HepG2 (cell line): ENCODE data around the gene ESYT2. TPM values are rescaled to one million over a fixed set of nuclear protein-coding genes. Genes with fewer than 3 reads are reported as not detected.

Source experiments
- ATF7 ChIP-seq, 2 experiments: fragments of 450-650 bp in 1 of 2; sonication (generic) in 1 of 2; formaldehyde crosslinking in 1 of 2; IDR thresholded peaks; 2 replicates each; pipeline versions ENCODE4 v1.4.0 to v1.6.1; 2016 to 2020; ENCODE audit warnings: antibody characterized with exemption in 1 of 2, mild to moderate bottlenecking in 1 of 2, missing genetic modification reagents in 1 of 2
- BORCS8-MEF2B ChIP-seq: sonication (generic); formaldehyde crosslinking; IDR thresholded peaks from 2 replicates; pipeline ENCODE4 v1.8.0; 2022; ENCODE audit warnings: mild to moderate bottlenecking, missing genetic modification reagents
- CREM ChIP-seq, 2 experiments: sonication (generic) in 1 of 2; formaldehyde crosslinking in 1 of 2; IDR thresholded peaks; 2 replicates each; pipeline versions ENCODE4 v1.4.0 to v1.6.1; 2016 to 2020; ENCODE audit warnings: antibody characterized with exemption in 1 of 2, mild to moderate bottlenecking in 1 of 2, missing genetic modification reagents in 1 of 2
- HOXA9 ChIP-seq: sonication (generic); formaldehyde crosslinking; IDR thresholded peaks from 2 replicates; pipeline ENCODE4 v1.8.1; 2022; ENCODE audit warnings: missing genetic modification reagents, mild to moderate bottlenecking, moderate library complexity, borderline replicate concordance
- KAT2B ChIP-seq: fragments of 150-350 bp; IDR thresholded peaks from 2 replicates; pipeline ENCODE4 v1.6.1; 2014; ENCODE audit warnings: low read depth, low read length, borderline replicate concordance
- KDM1A ChIP-seq: IDR thresholded peaks from 2 replicates; pipeline ENCODE4 v1.6.1; 2016; ENCODE audit warnings: missing compliant biosample characterization
- KMT2A ChIP-seq: sonication (generic); formaldehyde crosslinking; IDR thresholded peaks from 2 replicates; pipeline ENCODE4 v1.4.0; 2020; ENCODE audit warnings: missing genetic modification reagents
- MAFF ChIP-seq: IDR thresholded peaks from 2 replicates; pipeline ENCODE4 v1.6.1; 2011; ENCODE audit warnings: low read depth, low read length, improper control_type of control experiment
- MZF1 ChIP-seq: sonication (generic); formaldehyde crosslinking; IDR thresholded peaks from 2 replicates; pipeline ENCODE4 v1.8.1; 2023; ENCODE audit warnings: mild to moderate bottlenecking, missing genetic modification reagents, borderline replicate concordance
- SIX4 ChIP-seq: sonication (generic); formaldehyde crosslinking; IDR thresholded peaks from 2 replicates; pipeline ENCODE4 v1.4.0; 2020; ENCODE audit warnings: missing genetic modification reagents
- SRSF9 ChIP-seq: fragments of 200-400 bp; formaldehyde crosslinking; IDR thresholded peaks from 2 replicates; pipeline ENCODE4 v1.6.1; 2018; ENCODE audit warnings: borderline replicate concordance, mild to moderate bottlenecking, low read depth, low read length; ENCODE audit not compliant: insufficient read depth, poor library complexity, severe bottlenecking
- TARDBP ChIP-seq: sonication (generic); formaldehyde crosslinking; IDR thresholded peaks from 2 replicates; pipeline ENCODE4 v1.8.0; 2022; ENCODE audit warnings: mild to moderate bottlenecking, missing genetic modification reagents
- TBL1XR1 ChIP-seq: fragments of 150-350 bp; IDR thresholded peaks from 2 replicates; pipeline ENCODE4 v1.6.1; 2014; ENCODE audit warnings: borderline replicate concordance, low read length; ENCODE audit not compliant: partially characterized antibody
- XBP1 ChIP-seq: sonication (generic); formaldehyde crosslinking; IDR thresholded peaks from 2 replicates; pipeline ENCODE4 v1.5.0; 2020; ENCODE audit warnings: missing genetic modification reagents
- ZFY ChIP-seq: sonication (generic); formaldehyde crosslinking; IDR thresholded peaks from 2 replicates; pipeline ENCODE4 v1.4.0; 2020; ENCODE audit warnings: missing genetic modification reagents
- ZMYM2 ChIP-seq: sonication (generic); formaldehyde crosslinking; IDR thresholded peaks from 2 replicates; pipeline ENCODE4 v1.8.0; 2022; ENCODE audit warnings: mild to moderate bottlenecking, missing genetic modification reagents
- polyA plus RNA-seq, 8 experiments: library from polyadenylated mRNA; depleted of rRNA in 3 of 8; stranded (reverse) in 7 of 8; unstranded in 1 of 8; fragments of >200 nt; fragmentation: Illumina TruSeq in 4 of 8; extraction: Trizol in 4 of 8; gene quantifications; 2 replicates each; pipeline versions ENCODE4 v1.2.1 to v1.2.3, GENCODE V29; 2011 to 2016; ENCODE audit warnings: low read depth in 4 of 8, missing spikeins in 1 of 8, mixed read lengths in 1 of 8; ENCODE audit not compliant: insufficient read depth in 1 of 8
- total RNA-seq, 5 experiments: library from RNA; depleted of rRNA; stranded (reverse); fragments of >200 nt; fragmentation: Illumina TruSeq; extraction: Trizol; gene quantifications; 2 replicates each; pipeline ENCODE4 v1.2.3, GENCODE V29; 2016; ENCODE audit warnings: low read depth in 1 of 5
- TF ChIP-seq, protein P1 (sequence below): IDR thresholded peaks from 2 replicates; pipeline ENCODE4 v1.6.1; 2016; ENCODE audit warnings: mild to moderate bottlenecking
- TF ChIP-seq, protein P2 (sequence below): sonication (generic); formaldehyde crosslinking; IDR thresholded peaks from 2 replicates; pipeline ENCODE4 v1.5.0; 2020; ENCODE audit warnings: mild to moderate bottlenecking, missing genetic modification reagents, borderline replicate concordance
- TF ChIP-seq, protein P3 (sequence below): sonication (generic); formaldehyde crosslinking; IDR thresholded peaks from 2 replicates; pipeline ENCODE4 v1.4.0; 2020; ENCODE audit warnings: mild to moderate bottlenecking, missing genetic modification reagents, borderline replicate concordance

The ESYT2 gene
- total and polyA plus RNA-seq, 2 of the 13 experiments (the other 11 are each of a cell fraction or from before 2014, with no cell fraction given), result 28.5 to 37.3 TPM

DNA sequence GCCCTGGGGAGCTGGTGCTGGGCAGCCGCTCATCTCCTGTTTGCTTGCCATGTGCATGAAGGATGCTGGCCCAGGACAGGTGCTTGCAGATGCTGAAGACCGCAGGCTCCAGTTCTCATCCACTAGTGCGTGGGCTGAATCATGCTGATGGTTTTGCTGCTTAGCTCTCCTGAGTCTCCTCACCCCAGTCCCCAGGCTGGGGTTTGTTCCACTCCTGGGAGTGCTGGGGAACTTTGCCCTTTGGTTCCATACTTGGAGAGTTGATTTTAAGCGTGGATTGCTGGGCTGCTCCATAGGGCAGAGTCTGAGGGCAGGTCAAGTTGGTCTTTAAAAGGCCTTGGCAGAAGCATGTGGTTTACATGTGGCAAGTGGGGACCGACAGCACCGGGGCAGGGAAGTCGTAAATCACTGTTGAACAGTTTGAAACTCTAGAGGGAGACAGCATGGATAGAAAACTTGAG lies 36.2 kb upstream of the ESYT2 start (continued):
- TF ChIP-seq, protein P1, sequence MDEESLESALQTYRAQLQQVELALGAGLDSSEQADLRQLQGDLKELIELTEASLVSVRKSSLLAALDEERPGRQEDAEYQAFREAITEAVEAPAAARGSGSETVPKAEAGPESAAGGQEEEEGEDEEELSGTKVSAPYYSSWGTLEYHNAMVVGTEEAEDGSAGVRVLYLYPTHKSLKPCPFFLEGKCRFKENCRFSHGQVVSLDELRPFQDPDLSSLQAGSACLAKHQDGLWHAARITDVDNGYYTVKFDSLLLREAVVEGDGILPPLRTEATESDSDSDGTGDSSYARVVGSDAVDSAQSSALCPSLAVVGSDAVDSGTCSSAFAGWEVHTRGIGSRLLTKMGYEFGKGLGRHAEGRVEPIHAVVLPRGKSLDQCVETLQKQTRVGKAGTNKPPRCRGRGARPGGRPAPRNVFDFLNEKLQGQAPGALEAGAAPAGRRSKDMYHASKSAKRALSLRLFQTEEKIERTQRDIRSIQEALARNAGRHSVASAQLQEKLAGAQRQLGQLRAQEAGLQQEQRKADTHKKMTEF (CRISPR knock-in tag), result peak; percentile 49; the same call in 1 of the 2 replicates
- TF ChIP-seq SIX4 (CRISPR knock-in tag), result no peak
- no peak for TF ChIP-seq ATF7 (IDR thresholded peaks at IDR 0.05)
- TF ChIP-seq ATF7 (CRISPR knock-in tag; IDR thresholded peaks at IDR 0.05), result peak; percentile 65; the same call in 1 of the 2 replicates
- no peak; the same call in 1 of the 2 replicates for TF ChIP-seq CREM (IDR thresholded peaks at IDR 0.05)
- TF ChIP-seq CREM (CRISPR knock-in tag; IDR thresholded peaks at IDR 0.05), result no peak
- TF ChIP-seq TARDBP, result no peak
- TF ChIP-seq, protein P2, sequence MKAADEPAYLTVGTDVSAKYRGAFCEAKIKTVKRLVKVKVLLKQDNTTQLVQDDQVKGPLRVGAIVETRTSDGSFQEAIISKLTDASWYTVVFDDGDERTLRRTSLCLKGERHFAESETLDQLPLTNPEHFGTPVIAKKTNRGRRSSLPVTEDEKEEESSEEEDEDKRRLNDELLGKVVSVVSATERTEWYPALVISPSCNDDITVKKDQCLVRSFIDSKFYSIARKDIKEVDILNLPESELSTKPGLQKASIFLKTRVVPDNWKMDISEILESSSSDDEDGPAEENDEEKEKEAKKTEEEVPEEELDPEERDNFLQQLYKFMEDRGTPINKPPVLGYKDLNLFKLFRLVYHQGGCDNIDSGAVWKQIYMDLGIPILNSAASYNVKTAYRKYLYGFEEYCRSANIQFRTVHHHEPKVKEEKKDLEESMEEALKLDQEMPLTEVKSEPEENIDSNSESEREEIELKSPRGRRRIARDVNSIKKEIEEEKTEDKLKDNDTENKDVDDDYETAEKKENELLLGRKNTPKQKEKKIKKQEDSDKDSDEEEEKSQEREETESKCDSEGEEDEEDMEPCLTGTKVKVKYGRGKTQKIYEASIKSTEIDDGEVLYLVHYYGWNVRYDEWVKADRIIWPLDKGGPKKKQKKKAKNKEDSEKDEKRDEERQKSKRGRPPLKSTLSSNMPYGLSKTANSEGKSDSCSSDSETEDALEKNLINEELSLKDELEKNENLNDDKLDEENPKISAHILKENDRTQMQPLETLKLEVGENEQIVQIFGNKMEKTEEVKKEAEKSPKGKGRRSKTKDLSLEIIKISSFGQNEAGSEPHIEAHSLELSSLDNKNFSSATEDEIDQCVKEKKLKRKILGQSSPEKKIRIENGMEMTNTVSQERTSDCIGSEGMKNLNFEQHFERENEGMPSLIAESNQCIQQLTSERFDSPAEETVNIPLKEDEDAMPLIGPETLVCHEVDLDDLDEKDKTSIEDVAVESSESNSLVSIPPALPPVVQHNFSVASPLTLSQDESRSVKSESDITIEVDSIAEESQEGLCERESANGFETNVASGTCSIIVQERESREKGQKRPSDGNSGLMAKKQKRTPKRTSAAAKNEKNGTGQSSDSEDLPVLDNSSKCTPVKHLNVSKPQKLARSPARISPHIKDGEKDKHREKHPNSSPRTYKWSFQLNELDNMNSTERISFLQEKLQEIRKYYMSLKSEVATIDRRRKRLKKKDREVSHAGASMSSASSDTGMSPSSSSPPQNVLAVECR (CRISPR knock-in tag), result peak; percentile 36; the same call in 1 of the 2 replicates
- TF ChIP-seq XBP1, result no peak
- no peak for TF ChIP-seq TBL1XR1
- TF ChIP-seq KMT2A (CRISPR knock-in tag), result peak; percentile 42; the same call in 1 of the 2 replicates
- TF ChIP-seq ZMYM2, result 0 out of 2 replicates have a peak, but pooled peaks have one; percentile 72
- TF ChIP-seq BORCS8-MEF2B, result 0 out of 2 replicates have a peak, but pooled peaks have one; percentile 46
- TF ChIP-seq, protein P3, sequence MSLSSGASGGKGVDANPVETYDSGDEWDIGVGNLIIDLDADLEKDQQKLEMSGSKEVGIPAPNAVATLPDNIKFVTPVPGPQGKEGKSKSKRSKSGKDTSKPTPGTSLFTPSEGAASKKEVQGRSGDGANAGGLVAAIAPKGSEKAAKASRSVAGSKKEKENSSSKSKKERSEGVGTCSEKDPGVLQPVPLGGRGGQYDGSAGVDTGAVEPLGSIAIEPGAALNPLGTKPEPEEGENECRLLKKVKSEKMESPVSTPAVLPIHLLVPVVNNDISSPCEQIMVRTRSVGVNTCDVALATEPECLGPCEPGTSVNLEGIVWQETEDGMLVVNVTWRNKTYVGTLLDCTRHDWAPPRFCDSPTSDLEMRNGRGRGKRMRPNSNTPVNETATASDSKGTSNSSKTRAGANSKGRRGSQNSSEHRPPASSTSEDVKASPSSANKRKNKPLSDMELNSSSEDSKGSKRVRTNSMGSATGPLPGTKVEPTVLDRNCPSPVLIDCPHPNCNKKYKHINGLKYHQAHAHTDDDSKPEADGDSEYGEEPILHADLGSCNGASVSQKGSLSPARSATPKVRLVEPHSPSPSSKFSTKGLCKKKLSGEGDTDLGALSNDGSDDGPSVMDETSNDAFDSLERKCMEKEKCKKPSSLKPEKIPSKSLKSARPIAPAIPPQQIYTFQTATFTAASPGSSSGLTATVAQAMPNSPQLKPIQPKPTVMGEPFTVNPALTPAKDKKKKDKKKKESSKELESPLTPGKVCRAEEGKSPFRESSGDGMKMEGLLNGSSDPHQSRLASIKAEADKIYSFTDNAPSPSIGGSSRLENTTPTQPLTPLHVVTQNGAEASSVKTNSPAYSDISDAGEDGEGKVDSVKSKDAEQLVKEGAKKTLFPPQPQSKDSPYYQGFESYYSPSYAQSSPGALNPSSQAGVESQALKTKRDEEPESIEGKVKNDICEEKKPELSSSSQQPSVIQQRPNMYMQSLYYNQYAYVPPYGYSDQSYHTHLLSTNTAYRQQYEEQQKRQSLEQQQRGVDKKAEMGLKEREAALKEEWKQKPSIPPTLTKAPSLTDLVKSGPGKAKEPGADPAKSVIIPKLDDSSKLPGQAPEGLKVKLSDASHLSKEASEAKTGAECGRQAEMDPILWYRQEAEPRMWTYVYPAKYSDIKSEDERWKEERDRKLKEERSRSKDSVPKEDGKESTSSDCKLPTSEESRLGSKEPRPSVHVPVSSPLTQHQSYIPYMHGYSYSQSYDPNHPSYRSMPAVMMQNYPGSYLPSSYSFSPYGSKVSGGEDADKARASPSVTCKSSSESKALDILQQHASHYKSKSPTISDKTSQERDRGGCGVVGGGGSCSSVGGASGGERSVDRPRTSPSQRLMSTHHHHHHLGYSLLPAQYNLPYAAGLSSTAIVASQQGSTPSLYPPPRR (CRISPR knock-in tag), result peak; percentile 43; the same call in 1 of the 2 replicates
- TF ChIP-seq ZFY, result peak; percentile 46; the same call in 1 of the 2 replicates
- no peak for TF ChIP-seq SRSF9
- no peak for TF ChIP-seq MAFF
- no peak for TF ChIP-seq KAT2B
- TF ChIP-seq MZF1 (CRISPR knock-in tag), result no peak
- peak; percentile 98 for TF ChIP-seq HOXA9 (CRISPR knock-in tag)
- TF ChIP-seq KDM1A (CRISPR knock-in tag), result no peak
